HG03097 (cell line): ENCODE measurements around the gene NFAM1.
A peak's percentile ranks its signal among the peaks of the same experiment; 100 is the strongest.

ENCODE experiments used
- ATAC-seq: cut with Tn5 transposase; IDR thresholded peaks from one replicate; pipeline ENCODE4 v1.9.1; 2021; ENCODE audit not compliant: unreplicated experiment, low FRiP score

NFAM1 gene

DNA sequence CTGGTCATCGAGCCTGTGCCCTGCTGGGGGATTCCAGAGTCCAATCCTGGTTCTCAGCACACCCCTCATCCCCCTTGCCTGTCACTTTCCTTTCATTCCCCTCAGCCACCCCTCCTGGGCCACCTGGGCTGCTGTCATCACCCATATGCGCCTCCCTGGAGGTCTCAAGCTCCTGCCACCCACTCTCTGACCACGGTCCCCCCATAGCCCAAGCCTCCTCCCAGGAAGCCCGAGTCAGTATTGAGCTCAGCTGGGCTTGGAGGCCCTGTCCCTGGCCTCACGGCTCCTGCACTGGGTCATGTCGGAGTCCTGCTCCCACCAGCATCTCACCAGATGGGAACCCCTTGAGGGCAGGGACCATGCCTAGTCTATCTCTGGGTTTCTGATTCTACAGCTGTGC, 44.6 kb downstream of the NFAM1 start:
- no peak for ATAC-seq

DNA sequence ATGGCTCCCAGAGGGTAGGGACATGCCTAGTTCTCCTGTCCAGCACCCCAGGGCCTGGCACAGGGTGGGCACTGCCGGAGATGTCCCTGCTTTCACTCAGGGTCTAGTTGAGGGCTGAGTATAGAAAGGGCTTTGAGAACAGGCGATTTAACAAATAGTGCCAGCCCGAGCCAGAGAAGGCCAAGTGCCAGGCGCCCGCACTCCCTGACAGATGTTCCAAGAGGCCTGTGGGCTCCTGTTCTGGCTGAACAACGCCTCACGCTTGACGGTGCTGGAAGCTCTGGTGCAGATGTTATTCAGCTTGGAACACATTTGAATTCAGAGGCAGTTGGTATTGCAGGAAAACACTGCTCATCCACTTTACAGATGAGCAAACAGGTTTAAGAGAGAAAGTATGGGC, 46.5 kb downstream of the NFAM1 start:
- ATAC-seq, result no peak

DNA sequence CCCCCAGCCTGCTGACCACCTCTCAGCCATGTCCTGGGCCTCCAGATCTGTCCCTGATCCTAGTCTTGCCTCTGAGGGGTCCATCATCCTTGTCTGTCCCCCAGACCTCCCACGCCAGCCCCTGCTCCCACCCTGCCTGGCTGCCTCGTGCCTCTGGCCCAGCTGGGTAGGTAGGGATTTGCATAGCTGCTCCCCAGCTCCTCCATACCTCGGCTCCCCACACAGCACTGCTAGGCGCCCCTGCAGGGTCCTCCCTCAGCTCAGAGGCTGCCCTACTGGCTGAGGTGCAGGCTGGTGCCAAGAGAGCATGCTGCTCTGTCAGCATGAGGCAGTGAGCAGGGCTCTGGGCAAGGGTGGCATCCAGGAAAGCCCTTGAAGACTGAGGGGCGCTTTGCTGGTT, 47.7 kb downstream of the NFAM1 start:
- ATAC-seq, result no peak

DNA sequence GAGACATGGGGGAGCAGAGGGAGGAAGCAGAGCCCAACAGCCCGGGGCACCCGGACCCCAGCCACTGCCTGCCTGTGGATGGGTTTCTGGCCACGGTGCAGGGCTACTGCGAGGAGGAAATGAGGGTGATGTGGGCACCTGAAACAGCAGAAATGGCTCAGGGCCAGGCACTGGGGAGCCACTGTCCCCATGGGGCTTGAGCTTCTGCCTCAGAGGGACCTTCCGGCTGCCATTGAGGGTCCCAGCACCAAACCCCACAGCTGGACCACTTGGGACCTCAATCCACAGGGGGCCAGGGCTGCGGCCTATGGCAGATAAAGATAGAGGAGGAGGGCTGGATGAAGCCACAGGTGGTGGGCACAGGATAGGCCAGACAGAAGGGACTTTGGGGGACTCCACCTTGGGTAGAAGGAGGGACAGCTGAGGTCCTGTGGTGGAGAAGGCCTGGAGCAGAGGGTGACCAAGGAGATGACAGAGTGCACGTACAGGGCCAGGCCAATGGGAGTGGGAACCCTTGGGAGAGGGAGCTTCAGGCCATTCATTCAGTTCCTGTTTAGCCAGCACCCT, 48.3 kb downstream of the NFAM1 start:
- ATAC-seq, result no peak

DNA sequence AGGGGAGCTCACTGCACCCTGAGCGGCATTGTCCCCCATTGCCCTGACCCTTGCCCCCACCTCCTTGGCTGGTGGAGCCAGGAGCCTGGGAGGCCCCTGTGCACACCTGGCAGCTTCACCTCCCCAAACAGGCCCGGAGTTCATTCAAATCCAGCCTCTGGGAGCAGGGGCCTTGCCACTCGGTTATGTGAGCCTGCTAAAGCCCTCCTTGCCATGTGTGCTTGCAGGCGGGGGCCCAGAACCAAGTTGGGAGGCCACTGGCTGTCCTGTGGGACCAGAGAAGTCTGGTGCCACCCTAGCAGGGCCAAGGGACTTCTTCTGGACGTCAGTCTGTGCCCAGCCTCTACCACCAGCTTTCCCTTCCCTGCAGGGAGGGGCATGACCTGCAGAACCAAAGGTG, 48.9 kb downstream of the NFAM1 start:
- ATAC-seq, result no peak

DNA sequence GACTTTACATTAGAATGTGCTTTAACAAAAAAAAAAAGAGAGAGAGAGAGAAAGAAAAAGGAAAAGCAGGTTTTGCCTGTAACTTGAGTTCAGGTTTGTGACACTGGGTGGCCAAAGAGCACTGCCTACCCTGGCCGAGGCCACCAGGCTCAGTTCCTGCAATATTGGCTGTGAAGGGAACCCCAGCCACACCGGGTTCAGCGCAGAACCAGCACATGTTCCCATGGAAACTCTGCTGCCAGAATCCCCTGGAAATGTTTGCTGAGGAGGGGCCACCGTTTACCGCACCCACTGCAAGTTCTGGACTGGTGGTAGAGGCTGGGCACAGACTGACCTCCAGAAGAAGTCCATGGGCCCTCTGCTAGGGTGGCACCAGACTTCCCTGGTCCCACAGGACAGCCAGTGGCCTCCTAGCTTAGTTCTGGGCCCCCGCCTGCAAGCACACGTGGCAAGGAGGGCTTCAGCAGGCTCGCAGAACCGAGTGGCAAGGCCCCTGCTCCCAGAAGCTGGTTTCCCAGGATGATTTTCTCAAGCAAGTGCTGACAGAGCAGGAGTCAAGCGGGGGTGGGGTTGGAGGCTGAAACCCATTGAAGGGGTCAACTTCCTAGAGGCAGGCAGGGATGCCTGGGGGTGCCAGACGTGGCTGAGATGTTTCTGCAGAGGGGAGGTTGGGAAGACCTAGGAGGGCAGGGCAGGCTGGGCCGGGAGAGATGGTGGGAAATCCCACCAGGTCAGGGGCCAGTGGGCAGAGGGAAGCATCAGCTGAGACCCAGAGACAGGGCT, 51.2 kb downstream of the NFAM1 start:
- ATAC-seq, result no peak

DNA sequence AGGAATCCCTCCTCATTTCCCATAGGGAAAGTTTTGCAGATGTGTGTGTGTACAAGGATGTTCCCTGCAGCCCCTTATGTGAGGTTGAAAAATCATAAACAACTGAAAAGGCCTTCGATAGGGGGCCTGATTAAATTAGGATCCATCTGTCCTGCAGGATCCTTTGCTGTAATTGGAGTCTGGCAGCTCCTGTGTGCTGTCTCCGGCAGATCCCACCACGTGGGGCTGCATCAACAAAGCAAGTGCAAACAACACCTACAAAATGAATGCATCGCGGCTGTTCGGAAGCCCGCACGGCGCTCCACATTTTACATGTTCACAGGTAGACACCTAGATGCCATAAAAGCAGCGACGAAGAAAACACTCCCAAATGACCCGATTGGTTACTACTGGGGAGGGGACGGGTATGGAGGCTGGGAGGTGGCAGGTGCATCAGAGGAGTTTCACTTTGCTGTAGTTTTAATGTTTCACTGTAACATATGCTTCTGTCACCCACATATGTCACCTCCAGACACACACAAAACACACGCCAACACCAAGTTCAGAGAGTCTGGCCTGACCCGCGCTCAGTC, 52.2 kb downstream of the NFAM1 start:
- no peak for ATAC-seq

DNA sequence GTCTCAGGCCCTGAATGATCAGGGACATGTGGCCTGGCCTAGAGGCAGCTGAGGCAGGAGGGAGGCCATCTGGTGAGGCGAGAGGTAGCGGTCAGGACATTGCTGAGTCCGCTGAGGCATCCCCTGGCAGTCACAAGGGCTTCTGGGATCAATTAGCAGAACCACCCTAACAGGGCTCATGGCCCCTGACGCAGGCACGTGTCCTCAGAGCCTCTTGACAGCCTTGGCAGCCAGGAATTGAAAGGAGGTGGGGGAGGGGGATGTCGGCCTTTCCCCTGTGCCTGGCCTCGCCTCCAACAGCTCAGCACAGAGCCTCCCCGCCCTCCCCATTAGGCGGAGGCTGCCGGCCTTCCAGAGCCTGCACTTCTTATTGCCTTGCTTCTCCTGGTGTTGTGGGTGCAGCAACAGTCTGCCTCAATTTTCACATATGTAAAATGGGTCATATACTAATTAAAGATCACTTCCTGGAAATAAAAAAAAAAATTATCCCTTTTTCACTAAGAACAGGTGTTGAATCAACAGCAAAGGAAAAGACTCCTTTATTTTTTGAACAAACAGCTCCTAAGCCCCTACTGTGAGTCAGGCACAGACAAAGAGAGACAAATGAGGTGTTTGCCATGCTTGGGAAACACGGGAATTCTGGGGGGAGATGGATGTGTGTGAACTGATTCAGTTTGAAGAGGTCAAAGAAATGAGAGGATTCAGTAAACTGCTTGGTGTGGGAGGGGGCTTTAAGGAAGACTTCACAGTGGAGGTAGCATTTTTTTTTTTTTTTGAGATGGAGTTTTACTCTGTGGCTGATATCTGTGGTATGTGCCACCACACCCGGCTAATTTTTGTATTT, 55.3 kb downstream of the NFAM1 start:
- ATAC-seq, result no peak

DNA sequence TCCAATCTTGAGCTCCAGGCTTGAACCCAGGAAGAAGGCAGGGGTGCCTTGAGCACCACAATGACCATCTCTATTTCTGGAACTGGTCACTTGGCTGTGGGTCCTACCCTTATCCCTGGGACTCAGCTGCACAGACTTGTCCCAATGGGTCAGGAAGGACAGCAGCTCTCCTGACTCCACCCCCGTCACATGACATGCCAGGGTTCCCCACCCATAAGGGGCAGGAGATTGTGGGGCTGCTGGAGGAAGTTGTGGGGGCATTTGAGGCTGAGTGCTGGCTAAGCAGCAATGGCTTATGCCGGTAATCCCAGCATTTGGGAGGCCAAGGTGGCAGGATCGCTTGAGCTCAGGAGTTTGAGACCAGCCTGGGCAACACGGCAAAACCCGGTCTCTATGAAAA, 56.2 kb downstream of the NFAM1 start:
- no peak for ATAC-seq

DNA sequence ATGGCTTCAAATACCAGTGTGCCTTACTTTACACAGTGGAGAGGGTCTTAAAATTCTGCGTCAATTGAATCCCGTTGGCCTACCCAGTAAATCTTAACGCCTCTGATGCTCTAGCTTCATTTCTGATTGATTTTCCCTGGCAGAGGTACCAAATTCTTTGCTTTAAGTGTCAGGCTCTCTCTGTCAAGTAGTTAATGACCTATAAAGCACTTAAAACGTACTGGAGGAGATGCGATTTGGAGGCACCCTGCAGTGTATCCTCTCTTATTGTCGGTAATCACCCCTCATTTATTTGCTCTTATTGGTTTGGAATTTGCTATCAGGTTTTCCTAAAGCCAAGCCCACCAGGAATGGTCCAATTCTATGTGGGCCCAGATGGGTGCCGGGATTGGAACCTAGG, 59.2 kb downstream of the NFAM1 start:
- no peak for ATAC-seq

DNA sequence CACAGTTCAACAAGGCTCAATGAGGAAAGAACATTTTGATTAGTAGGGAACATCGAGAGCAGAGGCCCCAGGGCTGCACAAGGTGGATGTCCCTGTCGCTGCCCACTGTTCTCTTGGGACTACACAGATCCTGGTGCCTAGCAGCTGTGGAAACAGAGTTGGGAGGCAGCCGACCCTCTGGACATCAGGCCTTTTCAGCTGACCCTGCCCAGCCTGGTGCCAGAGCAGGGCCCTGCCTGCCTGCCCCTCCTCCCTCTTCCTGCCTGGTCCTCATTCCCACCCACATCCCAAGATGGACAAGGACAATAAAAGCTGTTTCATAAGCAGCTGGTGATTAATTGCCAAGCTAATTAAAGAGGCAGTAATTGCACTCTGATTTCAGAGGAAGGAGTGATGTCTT, 60.7 kb downstream of the NFAM1 start:
- no peak for ATAC-seq

DNA sequence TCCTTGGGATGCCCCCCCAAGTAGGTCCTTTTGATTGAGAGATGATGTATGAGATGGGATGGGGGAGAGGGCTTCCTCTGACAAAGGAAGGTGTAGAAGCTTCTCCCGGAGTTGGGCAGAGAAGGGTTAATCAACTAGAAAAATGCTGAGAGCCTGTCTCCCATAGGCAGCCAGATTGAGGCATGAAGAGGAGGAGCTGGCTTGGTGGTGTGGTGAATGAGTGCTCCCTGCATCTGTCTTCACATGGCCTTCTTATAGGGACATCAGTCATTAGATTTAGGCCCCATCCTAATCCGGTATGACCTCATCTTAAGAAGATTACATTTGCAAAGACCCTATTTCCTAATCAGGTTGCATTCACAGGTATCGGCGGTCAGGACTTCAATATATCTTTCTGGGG, 61.1 kb downstream of the NFAM1 start:
- no peak for ATAC-seq

DNA sequence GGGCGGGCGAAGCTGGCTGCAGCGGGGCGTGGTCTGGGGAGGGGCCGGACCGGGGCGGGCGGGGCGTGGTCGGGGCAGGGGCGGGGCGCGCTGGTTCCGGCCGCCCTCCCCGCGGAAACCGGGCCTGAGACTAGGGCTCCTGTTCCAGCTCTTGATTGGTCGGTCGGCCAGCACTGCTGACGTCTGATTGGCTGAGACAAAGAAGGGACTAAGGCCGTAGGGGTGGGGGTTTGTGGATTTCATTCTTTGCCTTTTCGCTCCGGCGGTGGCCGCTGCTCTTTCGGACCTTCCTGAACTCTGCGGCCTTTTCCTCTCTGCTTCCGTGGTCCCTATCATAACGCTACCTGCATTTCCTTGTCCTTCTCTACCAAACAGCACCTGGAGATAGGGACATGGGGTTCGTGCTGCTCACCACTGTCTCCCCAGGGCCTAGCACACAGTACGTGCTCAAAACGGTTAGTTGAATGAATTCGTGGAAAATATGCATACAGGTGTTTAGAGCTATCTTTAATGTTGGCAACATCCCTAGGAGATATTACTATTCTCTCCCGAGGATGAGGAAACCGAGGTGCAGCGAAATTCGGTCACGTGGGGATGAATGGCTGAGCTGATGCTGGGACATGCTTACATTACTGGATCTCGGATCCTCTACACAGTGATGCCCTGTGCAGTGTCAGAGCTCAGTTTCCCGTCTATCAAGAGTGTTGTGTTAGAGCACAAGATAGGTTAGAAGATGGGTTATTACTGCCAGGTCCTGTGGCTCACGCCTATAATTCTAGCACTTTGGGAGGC, 62.8 kb downstream of the NFAM1 start:
- ATAC-seq, result peak; percentile 86

DNA sequence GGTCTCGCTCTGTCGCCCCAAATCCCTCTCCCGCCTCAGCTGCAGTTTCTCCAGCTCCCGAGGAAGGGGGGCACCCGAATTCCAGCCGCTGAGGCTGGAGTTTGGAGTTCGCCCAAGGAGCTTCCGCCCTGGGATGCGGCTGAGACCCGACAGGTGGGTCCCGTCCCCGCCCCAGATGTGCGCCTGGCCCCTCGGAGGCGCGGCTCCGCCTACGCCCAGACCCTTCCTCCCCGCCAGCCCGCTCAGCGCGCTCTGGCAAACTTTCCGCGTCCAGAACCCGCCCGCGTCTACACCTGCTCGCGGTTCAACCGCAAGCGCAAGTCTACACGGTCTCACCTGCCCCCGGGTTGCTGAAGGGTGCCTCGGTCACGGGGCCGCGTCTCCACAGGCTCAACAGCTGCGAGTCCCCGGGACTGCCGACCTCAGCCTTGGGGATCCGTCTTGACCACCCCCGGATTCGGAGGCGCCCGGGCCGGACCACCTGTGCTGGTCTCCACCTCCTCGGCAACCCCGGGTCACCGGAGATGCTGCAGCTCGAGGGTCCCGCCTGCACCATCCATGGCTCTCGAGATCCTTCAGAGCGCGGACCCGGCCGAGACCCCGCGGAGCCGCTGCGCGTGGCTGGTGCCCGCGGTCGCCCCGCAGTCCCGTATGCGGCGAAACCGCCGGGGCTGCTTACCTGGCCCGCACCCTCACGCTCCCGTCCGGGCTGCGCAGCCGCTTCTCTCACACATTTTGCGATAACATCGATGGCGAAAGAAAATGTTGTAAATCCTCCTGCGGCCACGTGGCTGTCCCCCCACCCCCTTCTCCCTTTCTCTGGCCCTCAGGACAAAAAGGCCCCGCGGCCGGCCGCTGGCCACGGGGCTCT, 63.6 kb downstream of the NFAM1 start:
- peak; percentile 13 for ATAC-seq

DNA sequence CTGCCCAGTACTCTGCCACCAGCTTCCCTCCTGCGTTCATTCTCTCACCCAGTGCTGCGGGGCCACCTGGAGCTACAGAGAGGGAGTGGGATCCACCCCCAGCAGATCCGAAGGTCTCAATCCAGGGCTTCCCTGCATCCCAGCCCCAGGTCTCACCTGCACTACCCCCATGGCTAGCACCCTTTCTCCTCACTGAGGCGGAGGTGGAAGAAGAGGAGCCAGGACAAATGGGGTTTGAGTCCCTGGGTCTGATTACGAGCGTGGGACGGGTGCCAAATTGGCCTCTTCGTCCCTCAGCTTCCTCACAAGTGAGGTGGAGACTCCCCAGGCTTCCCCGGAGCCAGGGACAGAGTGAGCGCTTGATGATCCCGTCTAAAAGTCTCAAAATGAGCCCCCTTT, 64.2 kb downstream of the NFAM1 start:
- ATAC-seq, result no peak

DNA sequence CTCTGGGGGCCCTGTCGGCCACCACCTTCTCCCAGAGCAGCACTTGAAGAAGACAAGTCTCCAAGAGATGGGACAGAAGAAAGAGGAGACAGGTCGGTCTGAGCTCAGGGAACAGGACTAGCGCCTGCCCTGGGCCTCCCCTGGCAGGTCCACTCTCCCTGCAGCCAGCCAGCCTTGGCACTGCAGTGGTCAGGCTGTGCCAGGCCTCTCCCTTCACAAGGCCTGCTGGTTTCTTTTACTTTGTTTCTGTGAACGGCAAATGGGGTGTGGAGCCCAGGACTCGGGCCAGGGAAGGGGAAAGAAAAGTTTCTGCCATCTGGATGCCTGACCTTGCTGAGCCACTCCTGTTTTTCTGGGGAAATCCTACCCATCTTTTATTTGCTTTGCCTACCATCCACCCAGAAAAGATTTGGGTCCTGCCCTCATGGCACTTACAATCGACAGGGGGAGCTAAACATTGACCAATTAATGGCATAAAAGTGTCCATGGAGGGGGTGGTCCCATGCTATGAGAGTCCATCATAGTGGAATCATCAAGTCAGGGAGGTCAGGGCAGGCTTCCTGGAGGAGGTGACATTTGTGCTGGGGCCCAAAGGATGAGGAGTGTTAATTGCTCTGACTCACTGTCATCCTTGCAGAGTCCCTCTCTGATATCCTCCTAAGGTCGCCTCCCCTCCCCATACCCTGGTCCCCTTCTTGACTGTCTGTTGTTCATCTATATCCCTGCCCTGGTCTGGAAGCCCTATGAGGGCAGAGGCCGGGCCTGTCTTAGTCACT, 65.2 kb downstream of the NFAM1 start:
- no peak for ATAC-seq

DNA sequence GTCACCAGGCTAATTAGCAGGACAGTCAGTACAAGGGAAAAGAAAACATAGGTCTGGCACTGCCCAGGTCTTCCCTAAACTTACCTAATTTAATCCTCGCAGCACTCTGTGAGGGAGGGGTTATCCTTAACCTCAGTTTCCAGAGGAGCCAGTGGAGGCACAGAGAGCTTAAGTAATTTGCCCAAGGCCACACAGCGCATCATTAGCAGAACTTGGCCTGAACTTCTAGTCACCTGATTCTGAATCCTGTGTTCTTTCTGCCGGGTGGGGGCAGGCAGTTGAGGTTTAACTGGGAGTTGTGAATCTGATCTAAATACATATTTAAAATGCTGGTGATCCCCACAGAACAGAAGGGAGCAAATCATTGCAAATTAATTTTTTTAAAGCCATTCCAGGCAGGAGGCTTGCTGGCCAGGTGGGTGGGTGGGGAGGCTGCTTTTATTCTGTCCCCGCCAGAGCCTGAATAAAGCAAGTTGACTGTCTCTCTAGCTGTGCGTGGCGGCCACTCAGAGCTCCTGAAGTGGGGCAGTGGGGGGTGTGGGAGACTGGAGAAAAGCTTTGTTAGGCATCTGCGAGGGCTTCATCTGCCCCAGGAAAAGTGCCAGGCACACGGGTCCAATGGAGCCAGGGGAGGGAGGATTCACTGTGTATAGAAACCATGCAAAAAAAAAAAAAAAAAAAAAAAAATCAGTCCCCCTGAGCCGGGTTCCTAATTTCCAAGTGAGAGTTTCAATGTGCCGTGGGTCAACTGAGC, 66.1 kb downstream of the NFAM1 start:
- ATAC-seq, result no peak
